HepG2 (cell line): Measurements from ENCODE around the gene ESRP2. TPM values are rescaled to one million over a fixed set of nuclear protein-coding genes. Genes with fewer than 3 reads are reported as not detected.

ENCODE experiments used
- ATAC-seq: fragments of 200-7000 bp; cut with Tn5 transposase; 3 replicates; pipeline ENCODE4 v1.9.1; 2020; ENCODE audit warnings: mild to moderate bottlenecking, moderate library complexity
- BruUV-seq: library from RNA; stranded (reverse); fragments of 400-500 nt; replicated peaks from 2 replicates; lab custom pipeline; 2021; lab: Mats Ljungman, UMichigan
- CTCF ChIA-PET: fragments of 300-600 bp; formaldehyde crosslinking; extraction: SDS; loops from one replicate; lab custom pipeline; 2021; ENCODE audit warnings: low total read pairs, inconsistent platforms, low intra/inter-chr PET ratio; lab: Yijun Ruan, JAX
- POLR2A ChIA-PET: fragments of 350-600 bp; sonication (Branson Sonifier 250); formaldehyde crosslinking; loops from one replicate; lab custom pipeline; 2020; ENCODE audit warnings: antibody characterized with exemption, inconsistent platforms; lab: Yijun Ruan, JAX
- DNase-seq: peaks from one replicate; pipeline ENCODE4 v3.0.0-alpha.2; 2015; ENCODE audit warnings: low spot score
- FAIRE-seq: peaks from 3 replicates; lab custom pipeline; 2011; peaks lifted over from hg19 to GRCh38; lab: Jason Lieb, UNC
- H2AFZ ChIP-seq: one replicate; pipeline ENCODE4 v1.6.1; 2011; ENCODE audit warnings: low read length, inconsistent platforms
- H3K27ac ChIP-seq: fragments of 300-600 bp; 3 replicates; pipeline ENCODE4 v1.8.0; 2011; ENCODE audit warnings: mixed run types, mild to moderate bottlenecking, mixed read lengths, low read length, inconsistent platforms; ENCODE audit not compliant: insufficient read depth; ENCODE audit errors: extremely low read length
- H3K27me3 ChIP-seq, 2 experiments: fragments of 200-600 bp in 1 of 2; 2 replicates in 1 of 2; 3 replicates in 1 of 2; pipeline versions ENCODE4 v1.6.0 to v1.8.0; 2011; ENCODE audit warnings: low read length in 2 of 2, mild to moderate bottlenecking in 2 of 2, moderate library complexity in 2 of 2, inconsistent platforms in 1 of 2; ENCODE audit not compliant: insufficient read depth in 2 of 2, control insufficient read depth in 1 of 2
- H3K36me3 ChIP-seq, 2 experiments: fragments of 200-600 bp in 1 of 2; replicated peaks in 1 of 2; 2 replicates in 1 of 2; 3 replicates in 1 of 2; pipeline versions ENCODE4 v1.5.1 to v1.8.0; 2011; ENCODE audit warnings: low read length in 2 of 2, inconsistent platforms in 1 of 2; ENCODE audit not compliant: insufficient read depth in 2 of 2, control insufficient read depth in 1 of 2
- H3K4me1 ChIP-seq: 2 replicates; pipeline ENCODE4 v1.5.1; 2012; ENCODE audit warnings: low read length, inconsistent platforms; ENCODE audit not compliant: insufficient read depth
- H3K4me2 ChIP-seq: 2 replicates; pipeline ENCODE4 v1.6.0; 2011; ENCODE audit warnings: low read depth, low read length, inconsistent platforms
- H3K4me3 ChIP-seq, 3 experiments: fragments of 200-600 bp in 1 of 3; sonication (generic), shearing (Covaris generic) in 1 of 3; replicated peaks in 1 of 3; 2 replicates each; pipeline ENCODE4 v1.5.1; 2011 to 2016; ENCODE audit warnings: low read length in 3 of 3, inconsistent platforms in 2 of 3, low read depth in 2 of 3, mild to moderate bottlenecking in 2 of 3, control low read depth in 1 of 3, mixed read lengths in 1 of 3; ENCODE audit not compliant: insufficient read depth in 1 of 3
- H3K79me2 ChIP-seq: one replicate; pipeline ENCODE4 v1.6.1; 2011; ENCODE audit warnings: low read length, inconsistent platforms; ENCODE audit not compliant: insufficient read depth
- H3K9ac ChIP-seq: 2 replicates; pipeline ENCODE4 v1.6.0; 2011; ENCODE audit warnings: mild to moderate bottlenecking, low read depth, low read length, inconsistent platforms; ENCODE audit not compliant: insufficient read depth
- H3K9me3 ChIP-seq: 2 replicates; pipeline ENCODE4 v1.5.1; 2012; ENCODE audit warnings: mild to moderate bottlenecking, low read length
- H4K20me1 ChIP-seq: 2 replicates; pipeline ENCODE4 v1.6.0; 2011; ENCODE audit warnings: inconsistent platforms, mild to moderate bottlenecking, low read length, moderate library complexity; ENCODE audit not compliant: insufficient read depth
- HNF1B ChIP-seq: sonication (generic); formaldehyde crosslinking; IDR thresholded peaks from 2 replicates; pipeline ENCODE4 v1.5.1; 2020; ENCODE audit warnings: mild to moderate bottlenecking, moderate library complexity, missing genetic modification reagents
- KLF13 ChIP-seq: sonication (generic); formaldehyde crosslinking; IDR thresholded peaks from 2 replicates; pipeline ENCODE4 v1.4.0; 2020; ENCODE audit warnings: mild to moderate bottlenecking, missing genetic modification reagents
- KLF16 ChIP-seq, 2 experiments: sonication (generic) in 1 of 2; formaldehyde crosslinking in 1 of 2; IDR thresholded peaks; 2 replicates each; pipeline versions ENCODE4 v1.6.1 to v1.8.0; 2016 to 2023; ENCODE audit warnings: missing genetic modification reagents in 2 of 2, missing compliant biosample characterization in 1 of 2
- MAFK ChIP-seq, 2 experiments: IDR thresholded peaks in 1 of 2; conservative IDR thresholded peaks in 1 of 2; 2 replicates each; pipeline ENCODE4 v1.6.1; 2011; ENCODE audit warnings: improper control_type of control experiment in 2 of 2, low read length in 2 of 2
- SUZ12 ChIP-seq: fragments of 150-350 bp; IDR thresholded peaks from 2 replicates; pipeline ENCODE4 v1.6.1; 2014; ENCODE audit warnings: low read depth, low read length
- TBX3 ChIP-seq: fragments of 450-650 bp; IDR thresholded peaks from 2 replicates; pipeline ENCODE4 v1.6.1; 2017; ENCODE audit warnings: antibody characterized with exemption, mild to moderate bottlenecking, inconsistent platforms, borderline replicate concordance
- ZBTB42 ChIP-seq: sonication (generic); formaldehyde crosslinking; IDR thresholded peaks from 2 replicates; pipeline ENCODE4 v1.5.0; 2020; ENCODE audit warnings: mild to moderate bottlenecking, missing genetic modification reagents
- ZNF605 ChIP-seq: sonication (generic); formaldehyde crosslinking; IDR thresholded peaks from 2 replicates; pipeline ENCODE4 v1.8.0; 2022; ENCODE audit warnings: mild to moderate bottlenecking, missing genetic modification reagents
- WGBS: methylation state at CpG from one replicate; pipeline ENCODE4 v1.1.6; 2017; ENCODE audit warnings: low lambda C conversion rate; 5-methylcytosine and 5-hydroxymethylcytosine counted together
- in situ Hi-C: cut with HindIII; loops from 2 replicates; pipeline ENCODE4 v1.10.0; 2017; ENCODE audit warnings: low pct_unique_long_range_greater_than_20kb; ENCODE audit not compliant: extremely low pct_ligation_motif_present
- intact Hi-C: fragments of 100-400 bp; cut with micrococcal nuclease; formaldehyde crosslinking; loops from one replicate; pipeline ENCODE4 v1.10.0; 2022; ENCODE audit not compliant: unreplicated experiment
- polyA plus RNA-seq, 8 experiments: library from polyadenylated mRNA; depleted of rRNA in 3 of 8; stranded (reverse) in 7 of 8; unstranded in 1 of 8; fragments of >200 nt; fragmentation: Illumina TruSeq in 4 of 8; extraction: Trizol in 4 of 8; gene quantifications; 2 replicates each; pipeline versions ENCODE4 v1.2.1 to v1.2.3, GENCODE V29; 2011 to 2016; ENCODE audit warnings: low read depth in 4 of 8, missing spikeins in 1 of 8, mixed read lengths in 1 of 8; ENCODE audit not compliant: insufficient read depth in 1 of 8
- total RNA-seq, 5 experiments: library from RNA; depleted of rRNA; stranded (reverse); fragments of >200 nt; fragmentation: Illumina TruSeq; extraction: Trizol; gene quantifications; 2 replicates each; pipeline ENCODE4 v1.2.3, GENCODE V29; 2016; ENCODE audit warnings: low read depth in 1 of 5
- TF ChIP-seq, protein P1 (sequence below): sonication (generic); formaldehyde crosslinking; IDR thresholded peaks from 2 replicates; pipeline ENCODE4 v1.8.0; 2022; ENCODE audit warnings: mild to moderate bottlenecking, missing genetic modification reagents, borderline replicate concordance
- TF ChIP-seq, protein P2 (sequence below): sonication (generic); formaldehyde crosslinking; conservative IDR thresholded peaks from 2 replicates; pipeline ENCODE4 v1.8.0; 2022; ENCODE audit warnings: low read depth, missing genetic modification reagents
- TF ChIP-seq, protein P3 (sequence below): IDR thresholded peaks from 2 replicates; pipeline ENCODE4 v1.6.1; 2012; ENCODE audit warnings: low read depth, low read length, improper control_type of control experiment
- TF ChIP-seq, protein P4 (sequence below): sonication (generic); formaldehyde crosslinking; IDR thresholded peaks from 2 replicates; pipeline ENCODE4 v1.9.0; 2022; ENCODE audit warnings: low read depth, missing genetic modification reagents

The ESRP2 gene
- total and polyA plus RNA-seq, 2 of the 13 experiments (the other 11 are each of a cell fraction or from before 2014, with no cell fraction given): 21.1 to 32.4 TPM

DNA sequence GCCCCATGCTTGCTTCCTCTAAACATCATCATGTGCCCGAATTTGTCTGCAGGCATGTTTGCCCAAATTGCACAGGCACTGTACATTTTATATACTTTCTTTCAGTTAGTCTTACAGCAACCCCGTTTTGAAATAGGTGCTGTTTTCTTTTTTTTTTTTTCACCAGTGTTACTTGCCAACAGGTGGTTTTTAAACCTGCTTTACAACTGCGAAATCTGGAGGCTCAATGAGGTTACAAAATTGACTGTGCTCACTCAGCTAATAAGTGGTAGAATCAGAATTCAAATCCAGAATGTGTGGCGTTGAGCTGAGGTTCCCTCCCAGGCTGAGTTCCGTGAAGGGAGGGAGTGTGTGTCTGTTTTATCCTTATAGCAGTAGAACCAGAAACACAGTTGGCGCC lies 15.0 kb upstream of the ESRP2 start:
- no peaks in the 10 kb centered on the region for H3K79me2 ChIP-seq
- no peak overlapping the region for H3K4me2 ChIP-seq
- H2AFZ ChIP-seq: no peak overlapping the region
- H3K4me3 ChIP-seq: no peak overlapping the region
- H3K9me3 ChIP-seq: no peaks in the 10 kb centered on the region
- ATAC-seq: no peak
- peaks cover 46% of the 10 kb centered on the region for H3K4me1 ChIP-seq
- WGBS: 90% methylated on average over 6 of the region's 6 CpGs
- no peak overlapping the region for H3K27ac ChIP-seq
- intact Hi-C loops (no loop called here), in situ Hi-C loops (no loop called here)
- CTCF ChIA-PET: no interaction called here
- no peak for DNase-seq
- H3K9ac ChIP-seq: no peak overlapping the region
- POLR2A ChIA-PET: interaction anchor here (1.0 to 1.6 kb wide), 3 partner anchors 8 to 13 kb away, joined by 3 to 4 read pairs (median 3); partner anchors contain the start of gene SLC7A6
- no peaks in the 10 kb centered on the region for H4K20me1 ChIP-seq
- TF ChIP-seq TBX3 (no peak), KLF16 (CRISPR knock-in tag; IDR thresholded peaks at IDR 0.05) (no peak), ZBTB42 (CRISPR knock-in tag) (no peak), KLF13 (CRISPR knock-in tag) (no peak), ZNF605 (CRISPR knock-in tag) (no peak), HNF1B (CRISPR knock-in tag) (no peak), SUZ12 (no peak), MAFK (conservative IDR thresholded peaks at IDR 0.05 in 1 of 2, IDR thresholded peaks at IDR 0.05 in 1 of 2; ENCODE audit: low read length in 2 of 2) (no peak)
- TF ChIP-seq, protein P1, sequence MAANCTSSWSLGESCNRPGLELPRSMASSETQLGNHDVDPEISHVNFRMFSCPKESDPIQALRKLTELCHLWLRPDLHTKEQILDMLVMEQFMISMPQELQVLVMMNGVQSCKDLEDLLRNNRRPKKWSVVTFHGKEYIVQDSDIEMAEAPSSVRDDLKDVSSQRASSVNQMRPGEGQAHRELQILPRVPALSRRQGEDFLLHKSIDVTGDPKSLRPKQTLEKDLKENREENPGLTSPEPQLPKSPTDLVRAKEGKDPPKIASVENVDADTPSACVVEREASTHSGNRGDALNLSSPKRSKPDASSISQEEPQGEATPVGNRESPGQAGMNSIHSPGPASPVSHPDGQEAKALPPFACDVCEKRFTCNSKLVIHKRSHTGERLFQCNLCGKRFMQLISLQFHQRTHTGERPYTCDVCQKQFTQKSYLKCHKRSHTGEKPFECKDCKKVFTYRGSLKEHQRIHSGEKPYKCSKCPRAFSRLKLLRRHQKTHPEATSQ (CRISPR knock-in tag): no peak
- TF ChIP-seq, protein P2, sequence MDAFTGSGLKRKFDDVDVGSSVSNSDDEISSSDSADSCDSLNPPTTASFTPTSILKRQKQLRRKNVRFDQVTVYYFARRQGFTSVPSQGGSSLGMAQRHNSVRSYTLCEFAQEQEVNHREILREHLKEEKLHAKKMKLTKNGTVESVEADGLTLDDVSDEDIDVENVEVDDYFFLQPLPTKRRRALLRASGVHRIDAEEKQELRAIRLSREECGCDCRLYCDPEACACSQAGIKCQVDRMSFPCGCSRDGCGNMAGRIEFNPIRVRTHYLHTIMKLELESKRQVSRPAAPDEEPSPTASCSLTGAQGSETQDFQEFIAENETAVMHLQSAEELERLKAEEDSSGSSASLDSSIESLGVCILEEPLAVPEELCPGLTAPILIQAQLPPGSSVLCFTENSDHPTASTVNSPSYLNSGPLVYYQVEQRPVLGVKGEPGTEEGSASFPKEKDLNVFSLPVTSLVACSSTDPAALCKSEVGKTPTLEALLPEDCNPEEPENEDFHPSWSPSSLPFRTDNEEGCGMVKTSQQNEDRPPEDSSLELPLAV (CRISPR knock-in tag): no peak
- TF ChIP-seq, protein P3, sequence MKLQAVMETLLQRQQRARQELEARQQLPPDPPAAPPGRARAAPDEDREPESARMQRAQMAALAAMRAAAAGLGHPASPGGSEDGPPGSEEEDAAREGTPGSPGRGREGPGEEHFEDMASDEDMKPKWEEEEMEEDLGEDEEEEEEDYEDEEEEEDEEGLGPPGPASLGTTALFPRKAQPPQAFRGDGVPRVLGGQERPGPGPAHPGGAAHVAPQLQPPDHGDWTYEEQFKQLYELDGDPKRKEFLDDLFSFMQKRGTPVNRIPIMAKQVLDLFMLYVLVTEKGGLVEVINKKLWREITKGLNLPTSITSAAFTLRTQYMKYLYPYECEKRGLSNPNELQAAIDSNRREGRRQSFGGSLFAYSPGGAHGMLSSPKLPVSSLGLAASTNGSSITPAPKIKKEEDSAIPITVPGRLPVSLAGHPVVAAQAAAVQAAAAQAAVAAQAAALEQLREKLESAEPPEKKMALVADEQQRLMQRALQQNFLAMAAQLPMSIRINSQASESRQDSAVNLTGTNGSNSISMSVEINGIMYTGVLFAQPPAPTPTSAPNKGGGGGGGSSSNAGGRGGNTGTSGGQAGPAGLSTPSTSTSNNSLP: no peak
- TF ChIP-seq, protein P4, sequence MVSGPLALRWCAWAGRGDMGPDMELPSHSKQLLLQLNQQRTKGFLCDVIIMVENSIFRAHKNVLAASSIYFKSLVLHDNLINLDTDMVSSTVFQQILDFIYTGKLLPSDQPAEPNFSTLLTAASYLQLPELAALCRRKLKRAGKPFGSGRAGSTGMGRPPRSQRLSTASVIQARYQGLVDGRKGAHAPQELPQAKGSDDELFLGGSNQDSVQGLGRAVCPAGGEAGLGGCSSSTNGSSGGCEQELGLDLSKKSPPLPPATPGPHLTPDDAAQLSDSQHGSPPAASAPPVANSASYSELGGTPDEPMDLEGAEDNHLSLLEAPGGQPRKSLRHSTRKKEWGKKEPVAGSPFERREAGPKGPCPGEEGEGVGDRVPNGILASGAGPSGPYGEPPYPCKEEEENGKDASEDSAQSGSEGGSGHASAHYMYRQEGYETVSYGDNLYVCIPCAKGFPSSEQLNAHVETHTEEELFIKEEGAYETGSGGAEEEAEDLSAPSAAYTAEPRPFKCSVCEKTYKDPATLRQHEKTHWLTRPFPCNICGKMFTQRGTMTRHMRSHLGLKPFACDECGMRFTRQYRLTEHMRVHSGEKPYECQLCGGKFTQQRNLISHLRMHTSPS: no peak
- no peak for FAIRE-seq
- H3K36me3 ChIP-seq: peaks cover 9 to 35% of the 10 kb centered on the region in 2 experiments
- no peaks in the 10 kb centered on the region for H3K27me3 ChIP-seq
- no TSS peak for BruUV-seq
